Fibroblast of mammary gland (primary cell): ENCODE measurements around the gene HEPACAM.

Source experiments
- DNase-seq: peaks from one replicate; pipeline ENCODE4 v3.0.0-alpha.2; 2010; ENCODE audit warnings: low read depth
- H3K4me3 ChIP-seq: 2 replicates; pipeline ENCODE4 v1.5.1; 2011; ENCODE audit warnings: low read depth, mild to moderate bottlenecking, low read length, moderate library complexity; ENCODE audit not compliant: control insufficient read depth
- CTCF ChIP-seq: conservative IDR thresholded peaks from 2 replicates; pipeline ENCODE4 v1.5.1; 2011; ENCODE audit warnings: low read depth, low read length, inconsistent platforms; ENCODE audit not compliant: control insufficient read depth, insufficient read depth

The HEPACAM gene

GRCh38 chr11:124897674-124898262 lies 38.1 kb downstream of the HEPACAM start, which contains the start of gene ROBO4:
ROBO4 (minus strand) TSS chr11:124897865; CDS start chr11:124897795, 70 bp downstream.
- no peak for TF ChIP-seq CTCF
- peak; percentile 11 for DNase-seq
- H3K4me3 ChIP-seq = no peak within 1 kb of the TSS

DNA sequence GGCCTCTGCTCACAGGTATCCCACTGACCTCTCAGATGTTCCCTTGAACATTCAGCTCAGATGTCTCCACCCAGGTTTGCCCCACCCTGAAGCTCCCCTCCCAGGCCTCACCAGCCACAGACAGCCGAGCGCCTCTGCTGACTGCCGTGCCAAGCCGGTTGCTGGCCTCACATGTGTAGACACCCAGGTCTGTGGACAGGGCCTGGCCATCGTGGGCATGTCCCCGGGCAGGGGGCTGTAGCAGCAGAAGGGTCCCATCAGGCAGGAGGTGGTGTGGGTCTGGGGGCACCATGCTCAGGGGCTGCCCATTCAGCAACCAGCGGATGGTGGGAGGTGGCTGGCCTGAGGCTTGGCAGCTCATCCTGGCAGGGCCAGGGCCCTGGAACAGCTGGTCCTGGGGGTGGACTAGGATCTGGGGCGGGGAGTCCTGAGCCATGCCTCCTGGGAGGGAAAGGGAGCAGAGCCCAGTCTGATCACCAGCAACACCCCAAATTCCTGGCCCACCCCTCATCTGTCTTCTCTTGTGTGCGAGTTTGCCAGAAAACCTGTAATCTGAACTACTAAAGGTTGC lies 38.9 kb downstream of the HEPACAM start:
- no peak overlapping the region for H3K4me3 ChIP-seq

GRCh38 chr11:124896071-124896750 lies 39.6 kb downstream of the HEPACAM start:
- DNase-seq = no peak
- no peak overlapping the region for H3K4me3 ChIP-seq
- no peak for TF ChIP-seq CTCF

More for the DNA sequence above, 38.9 kb downstream of the HEPACAM start:
- no peak for TF ChIP-seq CTCF
- DNase-seq = peak; percentile 61

GRCh38 chr11:124895471-124895971 lies 40.3 kb downstream of the HEPACAM start:
- no peak overlapping the region for H3K4me3 ChIP-seq
- DNase-seq = no peak
- no peak for TF ChIP-seq CTCF

- DNase-seq = peak; percentile 41
- TF ChIP-seq CTCF = no peak
- H3K4me3 ChIP-seq = no peak overlapping the region
These were observed 41.0 kb downstream of the HEPACAM start for GRCh38 chr11:124894606-124895430.

- H3K4me3 ChIP-seq = no peak overlapping the region
- no peak for DNase-seq
- no peak for TF ChIP-seq CTCF
These were observed 42.0 kb downstream of the HEPACAM start for GRCh38 chr11:124893781-124894401.
